NB4 (cell line): ENCODE results near the gene NFYC.

Experiments used
- DNase-seq: peaks from one replicate; pipeline ENCODE4 v3.0.0; 2010; ENCODE audit warnings: low read depth
- H3K4me3 ChIP-seq: one replicate; pipeline ENCODE4 v1.5.1; 2011; ENCODE audit warnings: mild to moderate bottlenecking, low read depth, low read length, moderate library complexity
- CTCF ChIP-seq: IDR thresholded peaks from one replicate; pipeline ENCODE4 v1.5.1; 2012; ENCODE audit warnings: low read depth, low read length
- MYC ChIP-seq: IDR thresholded peaks from 2 replicates; pipeline ENCODE4 v1.6.1; 2011; ENCODE audit warnings: low read depth, low read length
- POLR2A ChIP-seq: IDR thresholded peaks from 2 replicates; pipeline ENCODE4 v1.6.1; 2011; ENCODE audit warnings: mild to moderate bottlenecking; ENCODE audit not compliant: insufficient read length; ENCODE audit errors: extremely low read depth
- TF ChIP-seq, protein P1 (sequence below): IDR thresholded peaks from 2 replicates; pipeline ENCODE4 v1.6.1; 2011; ENCODE audit warnings: low read depth, low read length

Gene NFYC

GRCh38 chr1:40777224-40777970 is 85.9 kb downstream of the NFYC start:
- TF ChIP-seq POLR2A = no peak
- TF ChIP-seq, protein P1, sequence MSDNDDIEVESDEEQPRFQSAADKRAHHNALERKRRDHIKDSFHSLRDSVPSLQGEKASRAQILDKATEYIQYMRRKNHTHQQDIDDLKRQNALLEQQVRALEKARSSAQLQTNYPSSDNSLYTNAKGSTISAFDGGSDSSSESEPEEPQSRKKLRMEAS = no peak
- TF ChIP-seq MYC = no peak
- TF ChIP-seq CTCF = no peak
- DNase-seq = no peak
- no peak overlapping the region for H3K4me3 ChIP-seq

- H3K4me3 ChIP-seq = no peak overlapping the region
- DNase-seq = no peak
- TF ChIP-seq, protein P1 = no peak
- TF ChIP-seq POLR2A (no peak), CTCF (no peak), MYC (no peak)
Measured at GRCh38 chr1:40780678-40781607, 89.4 kb downstream of the NFYC start.

DNA sequence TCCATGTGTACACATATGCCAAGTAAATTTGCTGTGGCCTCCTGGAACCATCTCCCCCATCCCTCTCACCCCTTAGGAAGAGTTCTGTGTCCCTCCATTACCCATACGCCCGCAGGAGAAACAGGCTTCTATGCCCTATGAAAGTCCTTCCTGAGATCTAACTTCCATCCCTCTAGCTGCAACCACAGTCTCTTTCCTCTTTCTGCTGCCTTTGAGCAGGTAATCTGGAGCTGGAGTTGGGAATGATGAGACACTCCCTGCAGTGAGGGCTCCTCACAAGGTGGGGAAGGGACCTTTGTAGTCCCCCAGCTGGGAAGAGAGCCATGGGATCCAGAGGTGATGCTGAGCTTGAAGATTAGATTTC is 90.1 kb downstream of the NFYC start:
- DNase-seq = no peak
- H3K4me3 ChIP-seq = no peak overlapping the region
- TF ChIP-seq CTCF = no peak

DNA sequence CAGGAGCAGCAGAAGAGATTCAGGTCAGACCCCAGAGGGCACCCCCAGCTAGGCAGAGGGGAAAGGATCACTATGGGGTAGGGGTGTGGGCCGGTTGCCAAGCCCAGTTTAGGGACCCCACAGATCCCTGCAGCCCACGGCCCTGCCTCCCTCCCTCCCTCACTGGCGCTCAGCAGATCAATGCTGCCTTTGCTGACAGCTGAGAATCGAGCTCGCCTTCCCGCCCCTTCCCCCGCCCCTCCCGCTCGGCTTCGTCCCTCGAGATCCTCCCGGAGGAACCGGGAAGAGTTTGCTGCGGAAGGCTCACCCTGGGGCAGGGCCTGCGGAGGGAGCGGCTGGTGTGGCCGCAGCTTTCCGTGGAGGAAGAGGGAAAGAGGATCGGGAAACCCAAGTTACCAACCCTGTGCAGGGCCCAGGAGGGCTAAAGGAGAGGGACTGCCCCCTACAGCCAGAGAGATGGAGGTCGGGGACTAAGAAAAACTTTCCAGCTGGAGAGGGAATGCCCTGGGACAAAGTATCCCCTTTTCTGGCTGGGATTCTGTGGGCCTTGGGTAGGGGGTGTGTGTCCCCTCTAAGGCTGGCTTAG is 91.0 kb downstream of the NFYC start:
- DNase-seq = no peak
- no peak overlapping the region for H3K4me3 ChIP-seq
- TF ChIP-seq CTCF = no peak
- TF ChIP-seq, protein P1 = no peak
- no peak for TF ChIP-seq MYC
- no peak for TF ChIP-seq POLR2A

GRCh38 chr1:40783001-40783905 is 91.7 kb downstream of the NFYC start, which contains the start of gene KCNQ4:
KCNQ4 (plus strand) TSS chr1:40783787; CDS start chr1:40784094, 307 bp downstream.
- no peak within 1 kb of the TSS for H3K4me3 ChIP-seq
- TF ChIP-seq MYC (no peak), POLR2A (no peak), CTCF (no peak)
- TF ChIP-seq, protein P1 = no peak
- DNase-seq = peak; percentile 45
